Loucy (cell line): ENCODE measurements around the gene PTPRC.

Experiments used
- CTCF ChIP-seq: fragments of 200-600 bp; sonication (generic); conservative IDR thresholded peaks from 2 replicates; pipeline ENCODE4 v1.5.1; 2014; ENCODE audit warnings: mild to moderate bottlenecking, antibody characterized with exemption, low read length
- EZH2phosphoT487 ChIP-seq: fragments of 200-600 bp; IDR thresholded peaks from 2 replicates; pipeline ENCODE4 v1.6.1; 2018; ENCODE audit warnings: antibody characterized with exemption, mild to moderate bottlenecking, moderate library complexity, borderline replicate concordance

- no peak for TF ChIP-seq CTCF
- no peak for TF ChIP-seq EZH2phosphoT487
These were observed 168.0 kb downstream of the PTPRC start for GRCh38 chr1:198806861-198807260.
